IPS-15b (cell line): ENCODE measurements around the gene ECSCR.

Experiments
- H3K27me3 ChIP-seq: one replicate; pipeline ENCODE4 v1.6.1; 2013; ENCODE audit warnings: low read length; ENCODE audit not compliant: control insufficient read depth, insufficient read depth
- H3K36me3 ChIP-seq: one replicate; pipeline ENCODE4 v1.6.1; 2013; ENCODE audit warnings: low read length; ENCODE audit not compliant: control insufficient read depth, insufficient read depth
- H3K4me1 ChIP-seq: one replicate; pipeline ENCODE4 v1.6.1; 2013; ENCODE audit warnings: mild to moderate bottlenecking, low read length; ENCODE audit not compliant: control insufficient read depth, insufficient read depth
- H3K4me3 ChIP-seq: one replicate; pipeline ENCODE4 v1.5.1; 2013; ENCODE audit warnings: low read depth, low read length
- H3K9ac ChIP-seq: one replicate; pipeline ENCODE4 v1.6.1; 2013; ENCODE audit warnings: low read depth, mild to moderate bottlenecking, low read length
- H3K9me3 ChIP-seq: one replicate; pipeline ENCODE4 v1.6.1; 2013; ENCODE audit warnings: mild to moderate bottlenecking, low read length; ENCODE audit not compliant: control insufficient read depth, insufficient read depth

ECSCR gene

GRCh38 chr5:139403787-139404483 lies 58.6 kb downstream of the ECSCR start, which contains the start of gene SPATA24:
TSS of gene SPATA24 (minus strand) at chr5:139404089. CDS start at chr5:139404060, 29 bp downstream.
- H3K27me3 ChIP-seq: peaks cover 10% of the 10 kb centered on the region
- H3K4me3 ChIP-seq: peak within 1 kb of the TSS; percentile 77
- no peaks in the 10 kb centered on the region for H3K36me3 ChIP-seq
- H3K9me3 ChIP-seq: no peaks in the 10 kb centered on the region
- peak within 1 kb of the TSS; percentile 48 for H3K9ac ChIP-seq
- peaks cover 2% of the 10 kb centered on the region for H3K4me1 ChIP-seq

- Histone ChIP-seq H3K27me3 (peaks cover 10% of the 10 kb centered on the region), H3K9ac (no peak overlapping the region), H3K9me3 (no peaks in the 10 kb centered on the region), H3K4me3 (peak overlapping the region; percentile 77), H3K36me3 (no peaks in the 10 kb centered on the region), H3K4me1 (peaks cover 2% of the 10 kb centered on the region)
Observed at GRCh38 chr5:139403418-139403786, 59.1 kb downstream of the ECSCR start.

- peaks cover 10% of the 10 kb centered on the region for H3K27me3 ChIP-seq
- peak overlapping the region; percentile 77 for H3K4me3 ChIP-seq
- no peak overlapping the region for H3K9ac ChIP-seq
- no peaks in the 10 kb centered on the region for H3K9me3 ChIP-seq
- no peaks in the 10 kb centered on the region for H3K36me3 ChIP-seq
- H3K4me1 ChIP-seq: peaks cover 2% of the 10 kb centered on the region
Observed at GRCh38 chr5:139402561-139403158, 59.9 kb downstream of the ECSCR start.

- Histone ChIP-seq H3K9me3 (no peaks in the 10 kb centered on the region), H3K4me3 (no peak overlapping the region), H3K36me3 (no peaks in the 10 kb centered on the region), H3K9ac (no peak overlapping the region), H3K4me1 (peaks cover 2% of the 10 kb centered on the region), H3K27me3 (peaks cover 2% of the 10 kb centered on the region)
Observed at GRCh38 chr5:139401546-139401945, 61.0 kb downstream of the ECSCR start.

- H3K9me3 ChIP-seq: no peaks in the 10 kb centered on the region
- H3K27me3 ChIP-seq: peaks cover 4% of the 10 kb centered on the region
- H3K4me1 ChIP-seq: peaks cover 3% of the 10 kb centered on the region
- H3K9ac ChIP-seq: no peak overlapping the region
- H3K4me3 ChIP-seq: no peak overlapping the region
- H3K36me3 ChIP-seq: no peaks in the 10 kb centered on the region
Observed at GRCh38 chr5:139399501-139400121, 62.9 kb downstream of the ECSCR start.
